PC-3 (cell line): ENCODE measurements around the gene DCAF8.

Source experiments
- CTCF ChIP-seq: fragments of 300-600 bp; sonication (generic); conservative IDR thresholded peaks from 2 replicates; pipeline ENCODE4 v1.5.1; 2017; ENCODE audit warnings: antibody characterized with exemption, low read depth, mild to moderate bottlenecking, low read length
- EZH2 ChIP-seq: fragments of 300-600 bp; sonication (generic); IDR thresholded peaks from one replicate; pipeline ENCODE4 v1.6.1; 2017; ENCODE audit warnings: antibody characterized with exemption, mild to moderate bottlenecking, low read length; ENCODE audit not compliant: unreplicated experiment

DNA sequence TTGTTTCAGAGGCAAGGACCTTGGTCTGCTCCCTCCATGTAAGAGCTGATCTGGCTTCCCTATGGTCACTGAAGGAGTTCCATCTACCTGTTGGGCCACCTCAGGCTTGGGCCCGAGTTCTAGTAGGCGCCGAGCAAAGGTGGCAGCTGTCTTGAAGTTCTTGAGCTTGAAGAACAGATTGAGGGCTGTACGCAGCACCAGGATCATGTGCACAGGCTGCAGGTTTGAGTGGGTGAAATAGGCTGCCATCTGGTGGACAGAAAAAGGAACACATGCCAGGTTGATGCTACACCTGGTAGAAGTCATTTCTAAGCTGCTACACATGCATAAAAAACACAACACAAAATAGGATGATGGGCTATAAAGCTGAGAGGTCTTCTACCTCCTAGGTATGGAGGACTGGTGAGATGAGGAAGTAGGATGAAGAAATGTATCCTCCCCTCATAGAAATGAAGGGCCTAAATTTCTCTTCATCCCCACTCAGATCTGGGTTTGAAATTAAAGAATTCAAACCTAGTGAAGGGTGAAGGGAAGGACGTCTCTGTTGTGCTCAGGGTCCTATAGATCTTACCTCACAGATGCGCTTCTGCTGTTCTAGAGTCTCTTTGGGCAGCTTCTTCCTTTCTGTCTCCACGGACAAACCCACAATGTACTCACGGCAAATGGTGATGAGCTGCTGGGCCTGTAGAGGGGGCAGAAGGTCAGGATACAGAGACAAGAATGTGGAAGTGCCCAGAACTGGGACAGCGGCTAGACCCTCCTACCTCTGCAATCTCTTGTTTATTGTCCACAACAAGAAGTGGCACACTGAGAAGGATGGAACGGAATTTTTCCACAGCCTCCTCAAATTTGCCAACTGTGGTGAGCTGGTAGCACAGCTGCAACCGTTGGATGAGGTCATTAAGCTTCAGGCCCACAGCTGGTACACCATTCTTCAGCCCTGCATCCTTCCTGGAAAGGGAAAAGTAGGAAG is 29.2 kb upstream of the DCAF8 start:
- peak; percentile 92 for TF ChIP-seq CTCF
- no peak for TF ChIP-seq EZH2
